Activated CD4-positive, alpha-beta memory T cell treated with anti-CD3 and anti-CD28 coated beads, Interleukin-2, amount 10 ng/mL, durations not matched to agents 7 days and 5 days (primary cell): ENCODE data around the gene TUBA1A. TPM values are rescaled to one million over a fixed set of nuclear protein-coding genes. Genes with fewer than 3 reads are reported as not detected.
A peak's percentile ranks its signal among the peaks of the same experiment; 100 is the strongest.

Experiments
- CTCF ChIA-PET: fragments of 350-600 bp; sonication (Branson Sonifier 250); formaldehyde crosslinking; loops from one replicate; lab custom pipeline; 2021; ENCODE audit warnings: antibody characterized with exemption, inconsistent platforms; lab: Charles Lee
- POLR2A ChIA-PET: fragments of 350-600 bp; sonication (Branson Sonifier 250); formaldehyde crosslinking; loops from one replicate; lab custom pipeline; 2021; ENCODE audit warnings: antibody characterized with exemption; lab: Charles Lee
- DNase-seq: peaks from one replicate; pipeline ENCODE4 v3.0.0-alpha.2; 2020
- H3K27ac Mint-ChIP-seq: one replicate; pipeline ENCODE4 v1.8.0; 2021; ENCODE audit warnings: mild to moderate bottlenecking, mixed read lengths
- H3K27me3 Mint-ChIP-seq: one replicate; pipeline ENCODE4 v1.8.0; 2021; ENCODE audit warnings: mixed read lengths
- H3K36me3 Mint-ChIP-seq: one replicate; pipeline ENCODE4 v1.8.0; 2021; ENCODE audit warnings: low read depth, mixed read lengths
- H3K4me1 Mint-ChIP-seq: one replicate; pipeline ENCODE4 v1.8.0; 2021; ENCODE audit warnings: mixed read lengths
- H3K4me3 Mint-ChIP-seq: one replicate; pipeline ENCODE4 v1.8.0; 2021; ENCODE audit warnings: mild to moderate bottlenecking, mixed read lengths
- H3K9me3 Mint-ChIP-seq: one replicate; pipeline ENCODE4 v1.8.0; 2021; ENCODE audit warnings: mixed read lengths
- total RNA-seq, 2 experiments: library from RNA; stranded (reverse); gene quantifications; one replicate each; pipeline ENCODE4 v1.2.3, GENCODE V29; 2021

TUBA1A gene
- total RNA-seq = 100 to 1,000 TPM; 106 to 109 TPM

GRCh38 chr12:49188916-49189367 lies at the start of gene TUBA1A:
Gene TUBA1A, minus strand, starts transcription at chr12:49189080. Its CDS starts 101 bp downstream, at chr12:49188979.
- no peaks in the 10 kb centered on the region for H3K9me3 Mint-ChIP-seq
- H3K27me3 Mint-ChIP-seq = peaks cover 3% of the 10 kb centered on the region
- DNase-seq = peak; percentile 98
- peaks cover 38% of the 10 kb centered on the region for H3K36me3 Mint-ChIP-seq
- peaks cover 30% of the 10 kb centered on the region for H3K4me1 Mint-ChIP-seq
- CTCF ChIA-PET = interaction anchor here (0.6 to 3.9 kb wide), 11 partner anchors 11 to 1835 kb away, joined by 3 to 44 read pairs (median 4); partner anchors contain the start of gene TUBA1B
- peak within 1 kb of the TSS; percentile 81 for H3K4me3 Mint-ChIP-seq
- H3K27ac Mint-ChIP-seq = peak within 1 kb of the TSS; percentile 94
- POLR2A ChIA-PET = interaction anchor here (0.6 to 4.8 kb wide), 33 partner anchors 8 to 553 kb away, joined by 3 to 261 read pairs (median 5); partner anchors contain the start of genes ARF3, DDX23, DHH and KMT2D

- DNase-seq = no peak
- no peak overlapping the region for H3K27ac Mint-ChIP-seq
- peak overlapping the region; percentile 12 for H3K4me3 Mint-ChIP-seq
- H3K9me3 Mint-ChIP-seq = no peaks in the 10 kb centered on the region
- CTCF ChIA-PET = interaction anchor here (1.8 to 2.5 kb wide), 2 partner anchors 47 to 149 kb away, joined by 23 to 24 read pairs; partner anchors contain the start of gene TUBA1A
- peaks cover 3% of the 10 kb centered on the region for H3K27me3 Mint-ChIP-seq
- no peaks in the 10 kb centered on the region for H3K36me3 Mint-ChIP-seq
- H3K4me1 Mint-ChIP-seq = peaks cover 24% of the 10 kb centered on the region
- POLR2A ChIA-PET = interaction anchor here (0.7 to 5.0 kb wide), 5 partner anchors 29 to 118 kb away, joined by 4 to 49 read pairs (median 6); partner anchors contain the start of genes TROAP, TUBA1A and TUBA1B
These were observed 47.5 kb upstream of the TUBA1A start for GRCh38 chr12:49236423-49236822.

DNA sequence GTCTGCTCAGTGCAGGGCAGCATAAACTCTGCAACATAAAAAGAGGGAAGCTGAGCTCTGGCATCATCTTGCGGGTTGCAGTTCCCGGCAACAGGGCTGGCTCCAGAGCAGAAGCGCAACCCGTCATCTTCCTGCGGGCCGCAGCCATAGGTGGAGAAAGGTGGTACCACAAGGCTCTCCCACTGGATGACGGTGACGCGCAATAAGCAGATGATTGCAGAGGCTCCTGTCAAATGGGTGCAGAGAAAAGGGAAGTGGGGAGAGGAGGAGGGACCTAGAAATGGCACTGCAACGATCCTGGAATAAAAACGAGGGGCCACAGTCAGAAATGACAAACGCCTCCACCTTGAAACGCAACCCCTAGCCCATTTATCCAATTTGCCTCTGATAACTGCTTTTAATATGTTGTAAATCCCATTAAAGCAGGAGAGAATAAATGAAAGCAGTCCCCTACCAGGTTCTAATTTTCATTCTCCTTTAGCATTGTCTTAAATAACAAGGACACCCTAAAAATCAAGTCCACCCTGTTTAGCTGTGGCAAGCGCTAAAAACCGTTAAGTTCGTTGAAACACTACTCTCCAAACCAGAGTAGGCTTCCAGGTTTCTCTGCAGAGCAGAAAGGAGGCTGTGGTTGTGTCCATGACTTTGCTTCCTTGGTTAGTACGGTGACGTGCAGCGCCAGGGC lies 45.1 kb upstream of the TUBA1A start:
- Mint-ChIP-seq H3K9me3 (no peaks in the 10 kb centered on the region), H3K4me3 (peak overlapping the region; percentile 17), H3K36me3 (no peaks in the 10 kb centered on the region), H3K4me1 (peaks cover 25% of the 10 kb centered on the region), H3K27ac (peak overlapping the region; percentile 55), H3K27me3 (peaks cover 3% of the 10 kb centered on the region)
- ChIA-PET CTCF (interaction anchor here (0.7 to 1.8 kb wide), 5 partner anchors 10 to 512 kb away, joined by 3 to 26 read pairs (median 5); partner anchors contain the start of gene TUBA1B), POLR2A (interaction anchor here (0.7 to 5.0 kb wide), 8 partner anchors 30 to 382 kb away, joined by 3 to 49 read pairs (median 4); partner anchors contain the start of genes DDX23, TUBA1A, TUBA1B and TUBA1C)
- no peak for DNase-seq

- peak overlapping the region; percentile 16 for H3K4me3 Mint-ChIP-seq
- no peaks in the 10 kb centered on the region for H3K36me3 Mint-ChIP-seq
- H3K4me1 Mint-ChIP-seq = peaks cover 25% of the 10 kb centered on the region
- no peaks in the 10 kb centered on the region for H3K9me3 Mint-ChIP-seq
- no peak for DNase-seq
- ChIA-PET POLR2A (interaction anchor here (0.7 to 5.0 kb wide), 6 partner anchors 31 to 381 kb away, joined by 3 to 49 read pairs (median 4); partner anchors contain the start of genes DDX23, TUBA1A, TUBA1B and TUBA1C), CTCF (interaction anchor here (0.6 to 1.0 kb wide), 5 partner anchors 10 to 512 kb away, joined by 3 to 5 read pairs (median 3); partner anchors contain the start of genes RHEBL1 and TUBA1B)
- H3K27me3 Mint-ChIP-seq = peaks cover 3% of the 10 kb centered on the region
- H3K27ac Mint-ChIP-seq = peak overlapping the region; percentile 45
These were observed 44.3 kb upstream of the TUBA1A start for GRCh38 chr12:49232940-49233841.

DNA sequence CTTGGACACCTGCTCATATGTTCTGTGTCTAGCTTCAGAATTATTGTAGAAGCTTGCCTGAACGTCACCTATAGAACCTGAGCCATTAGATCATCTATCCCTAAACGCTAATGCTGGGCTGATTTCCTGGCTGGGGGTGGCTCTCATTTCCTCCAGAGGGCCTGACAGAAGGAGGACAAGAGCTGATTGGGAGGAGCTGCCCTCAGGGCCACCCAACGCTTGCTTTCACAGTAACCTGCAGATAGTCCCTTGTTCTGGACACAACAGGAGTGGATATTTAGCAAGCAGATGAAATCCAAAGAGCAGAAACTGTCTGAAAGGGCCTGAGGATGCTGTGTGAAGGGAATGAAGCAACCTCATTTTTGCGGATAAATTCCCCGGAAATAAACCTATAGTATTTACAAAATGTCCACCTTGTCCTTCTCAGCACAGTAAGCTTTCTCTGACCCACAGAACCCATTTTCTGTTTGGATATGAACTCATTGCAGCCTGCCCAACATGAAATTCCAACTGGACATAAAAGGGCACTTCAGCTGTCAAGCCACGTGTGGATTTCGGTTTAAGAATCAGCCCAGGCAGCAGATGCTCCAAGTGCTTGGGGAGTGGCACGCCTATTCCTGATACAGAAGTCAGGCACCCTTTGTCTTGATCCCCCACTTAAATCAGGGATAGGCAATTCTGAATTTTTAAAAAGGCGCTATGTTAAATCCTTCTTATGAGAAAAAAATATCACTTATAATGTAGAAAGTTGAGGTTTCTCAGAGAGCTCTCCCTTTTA lies 43.2 kb upstream of the TUBA1A start:
- POLR2A ChIA-PET = interaction anchor here (5.0 kb wide), 1 partner anchor 44 kb away, joined by 25 read pairs; the partner anchor contains the start of gene TUBA1A
- H3K9me3 Mint-ChIP-seq = no peaks in the 10 kb centered on the region

DNA sequence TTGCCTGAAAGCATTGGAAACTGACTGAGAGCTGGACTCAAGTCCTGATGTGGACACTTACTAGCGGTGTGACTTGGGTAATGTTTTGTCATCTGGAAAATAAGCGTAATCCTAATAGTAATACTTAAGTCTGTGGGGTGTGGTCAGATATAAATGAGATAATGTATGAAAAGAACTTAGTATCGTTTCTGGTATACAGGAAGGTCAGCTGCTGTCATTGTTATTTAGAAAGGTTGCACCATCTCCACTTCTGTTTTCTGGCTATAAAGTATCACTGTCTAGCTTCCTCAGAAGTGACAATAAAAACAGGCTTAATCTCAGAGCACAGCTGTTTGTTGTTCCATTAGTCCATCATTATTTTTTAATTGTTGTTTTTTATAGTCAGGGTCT lies 41.9 kb upstream of the TUBA1A start:
- H3K36me3 Mint-ChIP-seq = no peaks in the 10 kb centered on the region
- no peak overlapping the region for H3K4me3 Mint-ChIP-seq
- CTCF ChIA-PET = interaction anchor here (0.5 to 1.5 kb wide), 5 partner anchors 9 to 143 kb away, joined by 3 to 5 read pairs (median 3); no protein-coding TSS in a partner anchor
- DNase-seq = no peak
- H3K27me3 Mint-ChIP-seq = peaks cover 3% of the 10 kb centered on the region
- H3K4me1 Mint-ChIP-seq = peaks cover 17% of the 10 kb centered on the region
- POLR2A ChIA-PET = interaction anchor here (1.6 to 1.9 kb wide), 2 partner anchors 42 to 99 kb away, joined by 7 to 9 read pairs; partner anchors contain the start of genes TUBA1A and TUBA1B
- H3K27ac Mint-ChIP-seq = no peak overlapping the region
- no peaks in the 10 kb centered on the region for H3K9me3 Mint-ChIP-seq

More for the DNA sequence above, 43.2 kb upstream of the TUBA1A start:
- DNase-seq = no peak
- Mint-ChIP-seq H3K4me1 (peaks cover 25% of the 10 kb centered on the region), H3K27me3 (peaks cover 3% of the 10 kb centered on the region), H3K4me3 (no peak overlapping the region), H3K36me3 (no peaks in the 10 kb centered on the region), H3K27ac (no peak overlapping the region)
- CTCF ChIA-PET = interaction anchor here (0.6 to 0.7 kb wide), 3 partner anchors 162 to 463 kb away, joined by 3 to 4 read pairs (median 3); partner anchors contain the start of gene RHEBL1

DNA sequence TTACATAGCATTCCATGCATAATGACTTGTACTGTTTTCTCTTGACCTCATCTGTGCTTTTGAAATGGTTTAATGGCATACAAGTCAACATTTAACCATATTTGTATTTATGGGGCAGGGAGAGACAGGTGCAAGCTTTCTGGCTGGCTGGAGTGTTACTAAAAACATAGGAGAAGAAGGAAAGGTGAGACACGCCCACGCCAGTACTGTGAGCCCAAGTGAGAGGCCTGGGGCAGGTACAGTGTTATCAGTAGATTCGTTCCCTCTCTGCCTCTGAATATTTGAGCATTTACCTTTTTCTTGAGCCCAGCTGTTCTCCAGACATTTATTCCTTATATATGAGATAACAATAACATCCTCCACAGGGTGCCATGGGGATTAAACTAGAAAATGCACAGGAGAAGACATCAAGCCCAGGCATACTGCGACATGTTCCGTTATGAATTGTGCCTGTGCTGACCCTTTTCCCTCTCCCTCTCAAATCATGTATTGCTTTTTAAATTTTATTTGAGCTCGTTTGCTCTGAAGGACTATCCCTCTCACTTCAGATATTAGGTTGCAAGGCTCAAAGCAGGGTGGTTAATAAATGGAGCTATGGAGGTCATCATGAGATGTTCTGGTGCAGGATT lies 41.4 kb upstream of the TUBA1A start:
- H3K27me3 Mint-ChIP-seq = peaks cover 3% of the 10 kb centered on the region
- H3K27ac Mint-ChIP-seq = no peak overlapping the region
- no peaks in the 10 kb centered on the region for H3K9me3 Mint-ChIP-seq
- CTCF ChIA-PET = interaction anchor here (0.5 to 1.5 kb wide), 6 partner anchors 9 to 392 kb away, joined by 3 to 5 read pairs (median 3); no protein-coding TSS in a partner anchor
- POLR2A ChIA-PET = interaction anchor here (1.6 to 1.9 kb wide), 2 partner anchors 42 to 98 kb away, joined by 7 to 9 read pairs; partner anchors contain the start of genes TUBA1A and TUBA1B
- DNase-seq = no peak
- H3K4me1 Mint-ChIP-seq = peaks cover 15% of the 10 kb centered on the region
- H3K4me3 Mint-ChIP-seq = no peak overlapping the region
- no peaks in the 10 kb centered on the region for H3K36me3 Mint-ChIP-seq

DNA sequence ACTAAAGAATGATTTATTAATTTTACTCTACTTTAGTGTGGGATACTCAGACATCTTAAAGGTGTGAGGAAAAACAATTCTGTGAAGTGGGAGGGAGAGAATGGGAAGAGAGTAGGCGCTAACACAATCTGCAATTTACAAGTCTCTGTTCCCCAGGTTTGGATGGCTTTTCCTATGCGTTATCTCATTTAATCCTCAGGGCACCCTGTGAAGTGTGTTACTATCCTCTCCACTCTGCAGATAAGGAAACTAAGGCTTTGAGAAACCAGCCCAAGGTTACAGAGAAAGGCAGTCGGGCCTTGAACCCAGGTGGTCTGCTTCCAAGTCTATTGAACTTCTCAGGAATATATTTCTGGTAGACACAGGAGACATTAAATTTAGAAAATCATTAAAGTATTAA lies 39.8 kb upstream of the TUBA1A start:
- Mint-ChIP-seq H3K27me3 (peaks cover 3% of the 10 kb centered on the region), H3K4me1 (peaks cover 4% of the 10 kb centered on the region), H3K4me3 (no peak overlapping the region), H3K9me3 (no peaks in the 10 kb centered on the region), H3K36me3 (no peaks in the 10 kb centered on the region), H3K27ac (no peak overlapping the region)
- POLR2A ChIA-PET = no interaction called here
- no peak for DNase-seq
- CTCF ChIA-PET = no interaction called here

GRCh38 chr12:49227713-49228112 lies 38.8 kb upstream of the TUBA1A start:
- ChIA-PET CTCF (no interaction called here), POLR2A (interaction anchor here (1.0 to 1.4 kb wide), 2 partner anchors 11 to 36 kb away, joined by 3 to 6 read pairs; partner anchors contain the start of gene TUBA1C)
- Mint-ChIP-seq H3K27me3 (peaks cover 3% of the 10 kb centered on the region), H3K4me1 (peaks cover 2% of the 10 kb centered on the region), H3K4me3 (no peak overlapping the region), H3K27ac (no peak overlapping the region), H3K36me3 (no peaks in the 10 kb centered on the region), H3K9me3 (no peaks in the 10 kb centered on the region)
- no peak for DNase-seq

DNA sequence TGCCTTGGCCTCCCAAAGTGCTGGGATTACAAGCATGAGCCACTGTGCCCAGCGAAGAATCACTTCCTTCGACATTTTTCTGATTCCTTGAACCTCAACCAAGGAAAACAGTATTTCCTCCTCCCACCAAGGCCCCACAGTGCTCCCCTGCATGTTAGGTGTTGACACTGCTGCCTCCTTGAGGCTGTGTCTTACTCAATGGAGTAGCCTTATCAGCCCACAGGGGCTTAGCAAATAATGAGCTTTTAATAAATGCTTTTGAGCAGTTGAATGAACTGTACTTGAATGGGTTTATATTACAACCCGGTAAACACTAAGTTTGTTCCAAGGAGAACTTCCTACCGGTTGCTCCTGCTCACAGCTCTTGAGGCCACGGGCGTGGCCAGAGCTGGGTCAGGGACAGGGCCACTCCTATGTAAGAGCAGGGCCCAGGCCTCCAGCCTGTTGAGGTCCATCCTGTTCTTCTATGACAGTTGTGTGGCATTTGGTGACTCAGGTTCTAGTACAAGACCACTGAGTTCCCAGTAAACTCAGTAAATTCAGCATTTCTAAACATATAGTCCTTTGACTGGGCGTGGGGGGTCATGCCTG lies 36.8 kb upstream of the TUBA1A start:
- no peak for DNase-seq
- H3K4me1 Mint-ChIP-seq = peaks cover under 1% of the 10 kb centered on the region
- H3K27me3 Mint-ChIP-seq = no peaks in the 10 kb centered on the region
- no peaks in the 10 kb centered on the region for H3K36me3 Mint-ChIP-seq
- no peaks in the 10 kb centered on the region for H3K9me3 Mint-ChIP-seq
- H3K4me3 Mint-ChIP-seq = no peak overlapping the region
- H3K27ac Mint-ChIP-seq = no peak overlapping the region
- ChIA-PET POLR2A (interaction anchor here (1.0 kb wide), 1 partner anchor 95 kb away, joined by 5 read pairs; the partner anchor contains the start of gene TUBA1B), CTCF (interaction anchor here (0.6 to 1.3 kb wide), 3 partner anchors 10 to 117 kb away, joined by 3 to 4 read pairs (median 3); partner anchors contain the start of gene TUBA1B)
